ENCODE data around the gene ZNF205. TPM values are rescaled to one million over a fixed set of nuclear protein-coding genes. Genes with fewer than 3 reads are reported as not detected.

The ZNF205 gene
- total and polyA plus RNA-seq, 2 of the 8 experiments (the other 6 are each of a cell fraction or from before 2014, with no cell fraction given) = 19.1 to 19.9 TPM

GRCh38 chr16:3145660-3146059 lies 33.3 kb downstream of the ZNF205 start:
- Histone ChIP-seq H3K14ac (ENCODE audit: insufficient read length) (no peak overlapping the region), H3K36me3 (ENCODE audit: control insufficient read depth in 2 of 4, insufficient read depth in 4 of 4, low read length in 3 of 4) (peaks cover 0 to 7% (median 3%) of the 10 kb centered on the region in 4 experiments; a peak in 3 of 8 replicates), H3K23me2 (ENCODE audit: low read depth, low read length) (peaks cover 8% of the 10 kb centered on the region; the same call in 1 of the 2 replicates), H4K8ac (ENCODE audit: extremely low read depth, insufficient read depth, low read length) (no peak overlapping the region), H3K9ac (replicated peaks in 1 of 4; ENCODE audit: extremely low read depth in 1 of 4, low read depth in 3 of 4, low read length in 3 of 4) (no peak overlapping the region), H2AK5ac (ENCODE audit: low read depth, low read length) (no peak overlapping the region), H4K20me1 (replicated peaks in 1 of 2; ENCODE audit: control insufficient read depth in 1 of 2, insufficient read depth in 2 of 2, low read length in 2 of 2) (peaks cover 0 to 8% of the 10 kb centered on the region in 2 experiments), H4K91ac (replicated peaks; ENCODE audit: insufficient read length, low read length) (no peak overlapping the region), H3K9me3 (ENCODE audit: insufficient read depth in 2 of 2, low read depth in 1 of 2, low read length in 1 of 2) (no peaks in the 10 kb centered on the region), H2AFZ (ENCODE audit: low read length) (no peak overlapping the region), H2BK15ac (ENCODE audit: low read length) (no peak overlapping the region), H3K4ac (replicated peaks; ENCODE audit: insufficient read length, low read depth, low read length) (no peak overlapping the region), H4K5ac (ENCODE audit: insufficient read length, low read depth, low read length) (no peak overlapping the region), H2BK120ac (replicated peaks; ENCODE audit: low read depth, low read length) (no peak overlapping the region), H3K27ac (ENCODE audit: low read depth, low read length) (no peak overlapping the region), H3K23ac (ENCODE audit: insufficient read length) (no peak overlapping the region), H2BK5ac (ENCODE audit: low read depth, low read length) (no peak overlapping the region), H3K4me1 (replicated peaks in 1 of 4; ENCODE audit: control insufficient read depth in 3 of 4, insufficient read depth in 4 of 4, low read length in 3 of 4) (peaks cover 0 to 5% (median 3%) of the 10 kb centered on the region in 4 experiments; a peak in 3 of 7 replicates), H2BK20ac (ENCODE audit: low read length) (no peak overlapping the region), H3K56ac (replicated peaks; ENCODE audit: insufficient read length, low read depth, low read length) (no peak overlapping the region), H3K79me1 (ENCODE audit: low read depth, low read length) (no peaks in the 10 kb centered on the region), H2BK12ac (ENCODE audit: low read depth, low read length) (no peak overlapping the region), H3K4me3 (ENCODE audit: extremely low read depth in 1 of 4, insufficient read depth in 2 of 4, low read depth in 3 of 4, low read length in 4 of 4) (no peak overlapping the region), H3K79me2 (ENCODE audit: control insufficient read depth in 1 of 2, insufficient read depth in 2 of 2, low read length in 2 of 2) (no peaks in the 10 kb centered on the region), H3K4me2 (ENCODE audit: insufficient read depth in 1 of 2, low read depth in 2 of 2, low read length in 2 of 2) (no peak overlapping the region), H3K18ac (ENCODE audit: extremely low read depth, low read length) (no peak overlapping the region), H3K27me3 (replicated peaks in 1 of 4; ENCODE audit: control insufficient read depth in 3 of 4, extremely low read depth in 1 of 4, insufficient read depth in 3 of 4, low read length in 3 of 4) (peaks cover 0 to 18% (median 12%) of the 10 kb centered on the region in 4 experiments; a peak in 5 of 7 replicates)
- ChIA-PET POLR2A (ENCODE audit: partially characterized antibody) (interaction anchor here (0.9 to 8.6 kb wide), 9 partner anchors 10 to 58 kb away, joined by 3 to 69 read pairs (median 6); partner anchors contain the start of genes ZNF213 and ZSCAN10), CTCF (ENCODE audit: partially characterized antibody) (interaction anchor here (1.1 to 10.9 kb wide), 3 partner anchors 14 to 87 kb away, joined by 3 to 174 read pairs (median 3); partner anchors contain the start of gene ZNF213)
- FAIRE-seq (no peak), DNase-seq (ENCODE audit: low read depth in 1 of 2, low spot score in 2 of 2) (no peak)
- 85% methylated on average over 11 of the region's 12 CpGs; no CpG with 5 or more reads in 1 of the 2 experiments for WGBS, 2 experiments (ENCODE audit: extremely low coverage in 1 of 2, insufficient coverage in 1 of 2, insufficient read length in 1 of 2, insufficient replicate concordance in 2 of 2, low coverage in 1 of 2, low lambda C conversion rate in 2 of 2, missing lambda C conversion rate in 1 of 2)
- TF ChIP-seq CHD2 (IDR thresholded peaks at IDR 0.05; ENCODE audit: low read length) = no peak
- TF ChIP-seq SIX5 (IDR thresholded peaks at IDR 0.05; ENCODE audit: low read depth, low read length) = no peak
- no peak for TF ChIP-seq JUN (IDR thresholded peaks at IDR 0.05; ENCODE audit: low read depth, low read length)
- TF ChIP-seq GABPA (IDR thresholded peaks at IDR 0.05; ENCODE audit: borderline replicate concordance, insufficient read depth, low read length) = no peak
- no peak for TF ChIP-seq SP2 (IDR thresholded peaks at IDR 0.05; ENCODE audit: low read length)
- no peak for TF ChIP-seq KDM1A (IDR thresholded peaks at IDR 0.05; ENCODE audit: borderline replicate concordance, low read length)
- TF ChIP-seq JUND (IDR thresholded peaks at IDR 0.05; ENCODE audit: low read length) = no peak
- no peak for TF ChIP-seq CHD1 (IDR thresholded peaks at IDR 0.05; ENCODE audit: low read depth, low read length)
- TF ChIP-seq, protein P1, sequence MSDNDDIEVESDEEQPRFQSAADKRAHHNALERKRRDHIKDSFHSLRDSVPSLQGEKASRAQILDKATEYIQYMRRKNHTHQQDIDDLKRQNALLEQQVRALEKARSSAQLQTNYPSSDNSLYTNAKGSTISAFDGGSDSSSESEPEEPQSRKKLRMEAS (IDR thresholded peaks at IDR 0.05) = no peak
- no peak for TF ChIP-seq POLR2AphosphoS5 (IDR thresholded peaks at IDR 0.05; ENCODE audit: low read depth, low read length)
- TF ChIP-seq HDAC2 (IDR thresholded peaks at IDR 0.05; ENCODE audit: borderline replicate concordance in 1 of 2, low read depth in 2 of 2, low read length in 2 of 2) = no peak
- TF ChIP-seq GTF2F1 (IDR thresholded peaks at IDR 0.05; ENCODE audit: borderline replicate concordance, low read depth, low read length) = no peak
- no peak for TF ChIP-seq RFX5 (IDR thresholded peaks at IDR 0.05; ENCODE audit: borderline replicate concordance, low read depth, low read length)
- TF ChIP-seq EGR1 (IDR thresholded peaks at IDR 0.05; ENCODE audit: borderline replicate concordance, low read depth, low read length) = no peak
- no peak for TF ChIP-seq HDAC6 (IDR thresholded peaks at IDR 0.05; ENCODE audit: low read depth, low read length)

Measured in H1 (cell line).